Measurements from ENCODE around the gene CD300LF.
A peak's percentile ranks its signal among the peaks of the same experiment; 100 is the strongest.

DNA sequence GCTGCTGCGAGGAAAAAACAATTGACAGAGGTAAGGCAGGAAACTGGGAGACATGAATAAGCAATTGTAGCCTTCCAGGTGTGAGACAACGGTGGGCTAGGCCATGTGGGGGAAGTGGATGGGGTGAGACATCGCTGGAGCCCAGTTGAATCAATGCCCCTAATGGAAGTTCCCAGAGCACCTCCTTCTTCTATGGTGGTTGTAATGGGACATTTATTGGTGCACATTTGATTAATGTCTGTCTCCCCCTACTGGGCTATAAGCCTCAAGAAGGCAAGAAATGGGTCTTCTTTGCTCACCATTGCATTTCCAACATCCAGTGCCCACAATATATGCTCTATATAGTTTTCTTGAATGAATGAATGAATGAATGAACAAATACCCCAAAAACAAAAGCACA is 66.5 kb downstream of the CD300LF start:
- TF ChIP-seq, protein P1, sequence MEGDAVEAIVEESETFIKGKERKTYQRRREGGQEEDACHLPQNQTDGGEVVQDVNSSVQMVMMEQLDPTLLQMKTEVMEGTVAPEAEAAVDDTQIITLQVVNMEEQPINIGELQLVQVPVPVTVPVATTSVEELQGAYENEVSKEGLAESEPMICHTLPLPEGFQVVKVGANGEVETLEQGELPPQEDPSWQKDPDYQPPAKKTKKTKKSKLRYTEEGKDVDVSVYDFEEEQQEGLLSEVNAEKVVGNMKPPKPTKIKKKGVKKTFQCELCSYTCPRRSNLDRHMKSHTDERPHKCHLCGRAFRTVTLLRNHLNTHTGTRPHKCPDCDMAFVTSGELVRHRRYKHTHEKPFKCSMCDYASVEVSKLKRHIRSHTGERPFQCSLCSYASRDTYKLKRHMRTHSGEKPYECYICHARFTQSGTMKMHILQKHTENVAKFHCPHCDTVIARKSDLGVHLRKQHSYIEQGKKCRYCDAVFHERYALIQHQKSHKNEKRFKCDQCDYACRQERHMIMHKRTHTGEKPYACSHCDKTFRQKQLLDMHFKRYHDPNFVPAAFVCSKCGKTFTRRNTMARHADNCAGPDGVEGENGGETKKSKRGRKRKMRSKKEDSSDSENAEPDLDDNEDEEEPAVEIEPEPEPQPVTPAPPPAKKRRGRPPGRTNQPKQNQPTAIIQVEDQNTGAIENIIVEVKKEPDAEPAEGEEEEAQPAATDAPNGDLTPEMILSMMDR (IDR thresholded peaks at IDR 0.05; ENCODE audit: insufficient read depth, low read length, poor library complexity, severe bottlenecking): peak; percentile 21
- no peak for TF ChIP-seq EZH2phosphoT487 (conservative IDR thresholded peaks at IDR 0.05; ENCODE audit: low read length)

Measured in SU-DHL-6 (cell line).